ENCODE data around the gene FSD1L. TPM values are rescaled to one million over a fixed set of nuclear protein-coding genes. Genes with fewer than 3 reads are reported as not detected.

FSD1L gene
- total RNA-seq, 1 donor from 2014 or later, result 9.9 TPM

GRCh38 chr9:105436783-105437182 lies 11.1 kb upstream of the FSD1L start:
- no peak for DNase-seq

- DNase-seq, result no peak
Measured at GRCh38 chr9:105437704-105438103, 10.1 kb upstream of the FSD1L start.

GRCh38 chr9:105438141-105438806 lies 9.6 kb upstream of the FSD1L start:
- peak; percentile 31 for DNase-seq

GRCh38 chr9:105439428-105439827 lies 8.4 kb upstream of the FSD1L start:
- no peak for DNase-seq

- no peak for DNase-seq
Measured at GRCh38 chr9:105441616-105442160, 6.1 kb upstream of the FSD1L start.

GRCh38 chr9:105443121-105443520 lies 4.7 kb upstream of the FSD1L start:
- DNase-seq, result no peak

- no peak for DNase-seq
Measured at GRCh38 chr9:105444130-105444529, 3.7 kb upstream of the FSD1L start.

GRCh38 chr9:105445203-105445881 lies 2.5 kb upstream of the FSD1L start:
- no peak for DNase-seq

GRCh38 chr9:105447386-105447813 lies 434 bp upstream of the FSD1L start:
- DNase-seq, result no peak

GRCh38 chr9:105449081-105449480 lies 1.2 kb downstream of the FSD1L start:
- no peak for DNase-seq

- no peak for DNase-seq
Measured at GRCh38 chr9:105452185-105452584, 4.4 kb downstream of the FSD1L start.

GRCh38 chr9:105455836-105456475 lies 8.1 kb downstream of the FSD1L start:
- DNase-seq, result no peak

GRCh38 chr9:105457560-105458294 lies 9.9 kb downstream of the FSD1L start:
- no peak for DNase-seq

GRCh38 chr9:105458404-105458803 lies 10.6 kb downstream of the FSD1L start:
- no peak for DNase-seq

- no peak for DNase-seq
Measured at GRCh38 chr9:105459336-105459735, 11.5 kb downstream of the FSD1L start.

- no peak for DNase-seq
Measured at GRCh38 chr9:105466898-105467455, 19.1 kb downstream of the FSD1L start.

GRCh38 chr9:105468875-105469274 lies 21.0 kb downstream of the FSD1L start:
- no peak for DNase-seq

GRCh38 chr9:105473221-105473620 lies 25.4 kb downstream of the FSD1L start:
- DNase-seq, result no peak

- peak; percentile 10 for DNase-seq
Measured at GRCh38 chr9:105475302-105475701, 27.5 kb downstream of the FSD1L start.

- DNase-seq, result no peak
Measured at GRCh38 chr9:105479846-105480245, 32.0 kb downstream of the FSD1L start.

- no peak for DNase-seq
Measured at GRCh38 chr9:105483618-105484017, 35.8 kb downstream of the FSD1L start.

GRCh38 chr9:105484226-105484625 lies 36.4 kb downstream of the FSD1L start:
- DNase-seq, result no peak
